ENCODE results near the gene KRT73.
A peak's percentile ranks its signal among the peaks of the same experiment; 100 is the strongest.
"Not testable (repeated sequence)": the region's sequence is repeated elsewhere in the genome, so short reads cannot be mapped to it uniquely, and the experiment has no call there.

KRT73 gene

DNA sequence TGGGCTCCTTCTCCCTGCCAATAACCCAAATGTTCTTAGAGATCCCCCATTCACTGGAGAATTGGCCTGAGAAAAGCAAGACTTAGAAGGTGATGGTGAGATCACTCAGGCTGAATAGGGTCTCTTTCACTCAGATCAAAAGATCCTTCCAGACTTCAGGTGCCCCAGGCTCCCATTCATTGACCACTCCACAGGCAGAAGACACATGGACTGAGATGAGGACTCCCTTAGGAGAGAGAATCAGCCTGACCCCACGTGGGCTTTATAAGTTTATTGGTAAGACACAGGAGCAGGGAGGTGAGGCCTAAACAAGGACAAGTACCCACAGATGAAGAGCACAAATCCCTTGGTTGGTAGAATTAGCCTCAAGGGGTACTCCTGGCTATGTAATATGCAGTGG is 11.0 kb downstream of the KRT73 start:
- DNase-seq (ENCODE audit: insufficient read length, low spot score): no peak
- FAIRE-seq: no peak
- TF ChIP-seq POLR2A (IDR thresholded peaks at IDR 0.05; ENCODE audit: low read depth, low read length): no peak

GRCh38 chr12:52606581-52607218 is 11.7 kb downstream of the KRT73 start:
- no peak for TF ChIP-seq POLR2A (IDR thresholded peaks at IDR 0.05; ENCODE audit: low read depth, low read length)
- FAIRE-seq: no peak
- DNase-seq (ENCODE audit: insufficient read length, low spot score): no peak

GRCh38 chr12:52606096-52606495 is 12.3 kb downstream of the KRT73 start:
- FAIRE-seq: no peak
- no peak for TF ChIP-seq POLR2A (IDR thresholded peaks at IDR 0.05; ENCODE audit: low read depth, low read length)
- no peak for DNase-seq (ENCODE audit: insufficient read length, low spot score)

DNA sequence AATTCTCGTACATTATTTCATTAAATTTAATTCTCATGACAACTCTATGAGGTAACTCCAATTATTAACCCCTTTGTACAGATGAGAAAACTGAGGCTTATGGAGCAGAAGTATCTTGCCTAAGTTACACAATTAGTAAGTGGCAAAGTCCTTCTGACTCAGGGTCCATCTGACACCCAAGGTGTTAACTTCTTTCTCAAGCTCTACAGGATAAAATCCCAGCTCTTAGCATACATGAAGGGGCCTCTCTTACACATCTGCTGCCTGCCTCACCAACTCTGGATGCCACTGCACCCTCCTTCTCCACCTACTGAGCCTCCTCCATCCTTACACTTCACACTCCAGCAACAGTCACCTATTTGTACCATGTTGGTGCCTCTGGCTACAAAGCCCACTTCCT is 12.8 kb downstream of the KRT73 start:
- DNase-seq (ENCODE audit: insufficient read length, low spot score): no peak
- no peak for FAIRE-seq
- TF ChIP-seq POLR2A (IDR thresholded peaks at IDR 0.05; ENCODE audit: low read depth, low read length): no peak

DNA sequence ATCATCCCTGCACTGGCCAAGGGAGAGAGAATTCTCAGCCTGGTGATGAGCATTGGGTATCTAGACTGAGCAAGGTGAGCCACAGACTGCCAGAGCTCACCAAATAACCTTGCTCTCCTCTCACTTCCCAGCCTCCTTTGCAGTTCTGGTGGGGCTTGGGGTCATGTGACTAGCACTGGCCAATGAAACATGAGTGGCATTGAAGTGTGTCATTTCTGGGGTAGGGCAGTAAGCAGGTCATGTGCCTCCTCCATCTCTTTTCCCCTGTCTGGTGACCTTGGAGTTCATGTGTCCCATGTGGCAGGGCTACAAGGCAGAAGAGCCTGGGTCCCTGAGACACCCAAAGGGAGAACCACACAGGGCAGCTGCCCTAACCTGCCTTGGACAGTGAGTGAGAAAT is 13.5 kb downstream of the KRT73 start:
- no peak for FAIRE-seq
- no peak for TF ChIP-seq POLR2A (IDR thresholded peaks at IDR 0.05; ENCODE audit: low read depth, low read length)
- no peak for DNase-seq (ENCODE audit: insufficient read length, low spot score)

- DNase-seq (ENCODE audit: insufficient read length, low spot score) (peak; percentile 24), FAIRE-seq (no peak)
- TF ChIP-seq POLR2A (IDR thresholded peaks at IDR 0.05; ENCODE audit: low read depth, low read length): no peak
Observed at GRCh38 chr12:52603314-52603713, 15.0 kb downstream of the KRT73 start.

DNA sequence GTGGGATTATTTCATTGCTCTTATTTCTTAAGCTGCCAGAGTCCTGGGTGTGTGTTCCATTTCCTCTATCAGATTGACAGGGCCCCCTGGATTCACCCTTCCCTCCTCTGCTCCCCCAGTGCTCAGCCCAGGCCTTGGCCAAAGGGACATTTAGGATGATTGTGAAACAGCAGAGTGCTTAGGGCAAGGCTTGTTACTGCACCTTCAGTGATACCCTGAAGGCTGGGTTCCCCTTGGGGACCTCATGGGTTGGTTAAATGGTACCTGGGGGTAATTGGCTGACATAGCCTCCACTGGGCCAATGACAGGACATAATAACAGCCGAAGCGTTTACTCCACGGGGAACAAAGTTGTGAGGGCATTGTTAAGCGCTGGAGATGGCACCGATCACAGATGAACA is 15.8 kb downstream of the KRT73 start:
- TF ChIP-seq POLR2A (IDR thresholded peaks at IDR 0.05; ENCODE audit: low read depth, low read length): no peak
- no peak for DNase-seq (ENCODE audit: insufficient read length, low spot score)
- FAIRE-seq: no peak

DNA sequence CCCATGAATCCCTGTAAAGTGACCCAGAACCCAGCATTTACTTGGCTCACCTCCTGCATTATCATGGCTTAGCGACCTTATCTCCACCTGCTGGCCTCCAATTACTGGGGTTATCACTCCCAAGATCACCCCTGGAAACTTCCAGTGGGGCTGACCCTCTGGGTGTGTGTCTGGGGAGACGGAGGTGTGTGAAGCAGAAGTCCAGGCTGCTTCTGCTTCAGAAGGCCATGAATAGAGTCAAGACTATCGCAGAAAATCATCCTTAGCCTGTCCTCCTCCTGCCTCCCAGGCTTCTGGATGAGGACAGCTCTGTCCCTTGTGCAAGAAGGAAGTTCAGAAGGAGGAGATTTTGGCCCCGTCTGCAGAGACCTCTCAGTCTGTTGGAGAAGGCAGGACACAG is 16.7 kb downstream of the KRT73 start:
- TF ChIP-seq POLR2A (IDR thresholded peaks at IDR 0.05; ENCODE audit: low read depth, low read length): no peak
- FAIRE-seq (no peak), DNase-seq (ENCODE audit: insufficient read length, low spot score) (no peak)

DNA sequence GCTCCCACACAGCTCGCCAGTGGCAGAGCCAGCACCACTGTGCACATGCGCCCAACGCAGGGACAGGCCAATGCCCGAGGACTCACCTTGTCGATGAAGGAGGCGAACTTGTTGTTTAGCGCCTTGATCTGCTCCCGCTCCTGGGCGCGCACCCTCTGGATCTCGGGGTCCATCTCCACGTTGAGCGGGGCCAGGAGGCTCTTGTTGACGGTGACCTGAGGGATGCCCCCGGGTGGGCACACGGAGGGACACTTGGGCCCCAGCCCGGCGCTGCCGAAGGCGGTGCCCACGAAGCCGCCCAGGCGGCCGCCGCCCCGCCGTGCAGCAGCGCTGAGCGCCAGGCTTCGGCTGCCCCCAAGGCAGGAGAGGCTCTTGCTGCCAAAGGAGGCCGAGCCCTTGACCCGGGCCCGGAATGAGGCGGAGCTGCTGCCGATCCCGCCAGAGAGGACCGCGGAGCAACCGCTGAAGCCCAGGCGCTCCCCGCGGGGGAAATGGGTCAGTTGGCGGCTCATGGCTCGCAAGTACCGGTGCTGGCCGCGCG is 17.3 kb downstream of the KRT73 start, which contains the start of gene KRT72:
TSS of gene KRT72 (minus strand) at position 523 of the 541 bp plus-strand sequence. CDS start at position 512, 11 bp downstream.
- TF ChIP-seq POLR2A (IDR thresholded peaks at IDR 0.05; ENCODE audit: low read depth, low read length): no peak

GRCh38 chr12:52600475-52600874 is 17.9 kb downstream of the KRT73 start:
- no peak for FAIRE-seq
- DNase-seq (ENCODE audit: insufficient read length, low spot score): no peak
- TF ChIP-seq POLR2A (IDR thresholded peaks at IDR 0.05; ENCODE audit: low read depth, low read length): no peak

More for the DNA sequence above, 17.3 kb downstream of the KRT73 start, which contains the start of gene KRT72:
- FAIRE-seq (no peak), DNase-seq (ENCODE audit: insufficient read length, low spot score) (no peak)

GRCh38 chr12:52600071-52600470 is 18.3 kb downstream of the KRT73 start:
- no peak for DNase-seq (ENCODE audit: insufficient read length, low spot score)
- FAIRE-seq: no peak
- no peak for TF ChIP-seq POLR2A (IDR thresholded peaks at IDR 0.05; ENCODE audit: low read depth, low read length)

DNA sequence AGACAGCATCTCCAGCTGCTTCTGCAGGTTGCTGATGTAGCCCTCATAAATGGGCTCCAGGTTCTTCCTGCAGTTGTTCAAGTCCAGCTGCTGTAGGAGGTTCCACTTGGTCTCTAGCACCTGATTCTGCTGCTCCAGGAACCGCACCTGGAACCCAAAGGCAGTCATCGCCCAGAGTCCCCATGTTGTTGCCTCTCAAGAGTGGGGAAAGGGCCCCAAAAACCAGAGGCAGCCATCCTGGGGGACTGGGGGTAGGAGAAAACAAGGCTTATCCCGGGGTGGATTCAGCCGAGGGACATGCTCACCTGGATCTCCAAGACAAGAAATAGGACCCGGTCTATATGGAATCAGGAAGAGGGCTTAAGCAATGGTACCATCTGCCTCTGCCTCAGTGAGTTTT is 19.4 kb downstream of the KRT73 start:
- FAIRE-seq: no peak
- no peak for DNase-seq (ENCODE audit: insufficient read length, low spot score)
- TF ChIP-seq POLR2A (IDR thresholded peaks at IDR 0.05; ENCODE audit: low read depth, low read length): no peak

DNA sequence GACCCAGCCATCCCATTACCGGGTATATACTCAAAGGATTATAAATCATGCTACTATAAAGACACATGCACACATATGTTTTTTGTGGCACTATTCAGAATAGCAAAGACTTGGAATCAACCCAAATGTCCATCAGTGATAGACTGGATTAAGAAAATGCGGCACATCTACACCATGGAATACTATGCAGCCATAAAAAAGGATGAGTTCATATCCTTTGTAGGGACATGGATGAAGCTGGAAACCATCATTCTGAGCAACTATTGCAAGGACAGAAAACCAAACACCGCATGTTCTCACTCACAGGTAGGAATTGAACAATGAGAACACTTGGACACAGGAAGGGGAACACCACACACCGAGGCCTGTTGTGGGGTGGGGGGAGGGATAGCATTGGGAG is 24.1 kb downstream of the KRT73 start:
- not testable (repeated sequence) for DNase-seq (ENCODE audit: insufficient read length, low spot score); FAIRE-seq

DNA sequence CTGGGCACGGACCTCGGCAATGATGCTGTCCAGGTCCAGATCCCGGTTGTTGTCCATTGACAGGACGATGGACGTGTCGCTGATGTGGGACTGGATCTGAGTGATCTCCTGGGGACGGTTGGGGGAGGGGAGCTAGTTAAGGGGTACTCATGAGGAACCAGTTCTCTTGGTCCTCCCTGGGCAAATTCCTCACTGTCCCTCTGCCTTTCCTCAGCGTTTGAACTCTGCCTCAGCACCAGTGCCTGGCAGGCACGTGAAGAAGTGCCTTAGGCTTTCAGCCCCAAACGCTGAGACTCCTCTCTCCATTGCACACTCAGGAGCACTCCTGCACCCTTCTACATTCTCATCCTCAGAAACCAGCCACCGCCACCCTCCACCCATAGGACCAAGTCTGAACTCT is 26.8 kb downstream of the KRT73 start:
- DNase-seq (ENCODE audit: insufficient read length, low spot score) (no peak), FAIRE-seq (no peak)
- no peak for TF ChIP-seq POLR2A (IDR thresholded peaks at IDR 0.05; ENCODE audit: low read depth, low read length)

DNA sequence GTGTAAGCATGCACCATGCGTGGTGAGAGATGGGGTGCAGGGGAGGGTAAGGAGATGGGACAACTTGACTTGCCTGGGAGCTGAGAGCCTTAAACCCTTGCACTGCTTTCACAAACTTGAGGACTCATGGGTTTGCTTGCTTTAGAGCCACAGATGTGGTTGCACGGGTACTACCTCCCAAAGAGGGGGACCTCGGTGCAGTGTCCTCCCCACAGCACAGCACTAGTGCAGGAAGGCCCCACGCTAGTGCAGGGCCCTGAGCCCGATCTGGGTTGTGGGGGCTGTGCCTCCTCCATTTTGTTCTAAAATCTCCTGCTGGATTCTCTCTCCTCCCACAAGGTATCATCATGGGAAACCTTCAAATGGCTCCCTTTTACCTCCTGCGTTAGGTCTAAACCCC is 28.3 kb downstream of the KRT73 start:
- FAIRE-seq (no peak), DNase-seq (ENCODE audit: insufficient read length, low spot score) (no peak)
- TF ChIP-seq POLR2A (IDR thresholded peaks at IDR 0.05; ENCODE audit: low read depth, low read length): no peak
